HG02642 (cell line): ENCODE measurements around the gene ADAM10.

Experiments used
- ATAC-seq: cut with Tn5 transposase; IDR thresholded peaks from one replicate; pipeline ENCODE4 v1.9.1; 2021; ENCODE audit warnings: mild to moderate bottlenecking; ENCODE audit not compliant: unreplicated experiment, poor library complexity

Gene ADAM10

DNA sequence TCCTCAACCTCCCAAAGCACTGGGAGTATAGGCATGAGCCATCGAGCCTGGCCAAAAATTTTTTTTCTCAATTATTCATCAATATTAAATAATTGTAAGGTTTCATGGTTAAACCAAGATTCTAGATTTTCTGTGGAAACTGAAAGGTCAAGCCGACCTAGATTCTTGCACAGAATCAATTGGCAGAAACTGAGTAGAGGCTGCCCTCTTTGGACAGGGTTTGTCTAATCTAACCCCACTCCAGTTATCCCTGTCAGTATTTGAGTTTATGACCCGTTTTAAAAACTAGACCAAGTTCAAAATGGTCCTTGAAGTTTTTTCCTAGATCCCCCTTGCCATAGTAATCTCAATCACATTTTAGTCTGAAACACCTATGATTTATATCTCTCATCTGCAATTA is 8.6 kb upstream of the ADAM10 start:
- ATAC-seq: no peak

GRCh38 chr15:58755956-58756355 is 6.4 kb upstream of the ADAM10 start:
- no peak for ATAC-seq

DNA sequence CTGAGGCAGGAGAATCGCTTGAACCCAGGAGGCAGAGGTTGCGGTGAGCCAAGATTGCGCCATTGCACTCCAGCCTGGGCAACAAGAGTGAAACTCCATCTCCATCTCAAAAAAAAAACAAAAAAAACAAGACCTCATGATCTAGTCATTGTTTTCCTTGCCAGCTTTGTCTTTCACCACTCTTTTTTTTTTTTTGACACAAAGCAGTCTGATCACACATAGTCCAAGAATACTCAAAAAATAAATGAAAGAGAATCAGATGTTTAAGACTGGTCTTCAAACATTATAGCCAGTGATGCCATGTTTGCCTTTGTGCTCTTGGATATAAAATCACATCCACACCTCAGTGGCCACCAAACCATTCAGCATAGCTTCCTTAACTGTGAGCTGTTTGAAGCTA is 5.8 kb upstream of the ADAM10 start:
- ATAC-seq: no peak

- ATAC-seq: no peak
Observed at GRCh38 chr15:58752716-58753115, 3.2 kb upstream of the ADAM10 start.

DNA sequence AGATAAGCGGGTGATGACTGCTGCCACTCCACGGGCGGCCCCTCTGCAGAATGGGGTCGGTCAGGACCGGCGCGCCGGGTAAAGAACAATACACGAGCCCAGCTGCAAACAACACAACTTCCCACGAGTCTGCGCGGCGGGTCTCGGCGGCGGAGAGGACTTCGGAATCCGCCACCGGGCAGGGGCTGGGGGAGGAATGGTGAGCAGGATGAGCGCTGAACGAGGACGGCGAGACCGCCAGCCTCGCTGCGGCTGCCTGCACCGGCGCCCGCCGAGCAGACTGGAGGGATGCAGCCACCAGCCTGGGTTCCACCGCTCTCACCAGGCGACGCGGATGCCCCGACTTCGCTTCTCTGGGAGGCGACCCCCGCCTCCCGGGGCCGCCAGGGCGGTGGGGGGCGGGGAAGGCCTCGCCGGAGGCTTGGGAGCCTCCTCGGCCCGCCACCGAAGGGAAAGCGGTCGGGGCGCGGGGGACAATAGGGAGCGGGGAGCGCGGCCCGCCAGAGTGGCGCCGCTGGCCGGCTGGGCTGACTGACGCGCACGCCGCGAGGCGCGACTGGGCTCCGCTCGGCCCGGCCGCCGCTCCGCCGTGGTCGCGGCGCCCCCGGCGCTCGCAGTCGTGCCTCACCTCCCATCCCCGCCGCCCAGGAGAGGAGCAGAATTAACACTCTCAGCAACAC is 515 bp downstream of the ADAM10 start:
- peak; percentile 44 for ATAC-seq

GRCh38 chr15:58748040-58748851 is 1.3 kb downstream of the ADAM10 start:
- ATAC-seq: peak; percentile 3

- no peak for ATAC-seq
Observed at GRCh38 chr15:58746174-58746573, 3.3 kb downstream of the ADAM10 start.

GRCh38 chr15:58742819-58743502 is 6.5 kb downstream of the ADAM10 start:
- ATAC-seq: no peak

DNA sequence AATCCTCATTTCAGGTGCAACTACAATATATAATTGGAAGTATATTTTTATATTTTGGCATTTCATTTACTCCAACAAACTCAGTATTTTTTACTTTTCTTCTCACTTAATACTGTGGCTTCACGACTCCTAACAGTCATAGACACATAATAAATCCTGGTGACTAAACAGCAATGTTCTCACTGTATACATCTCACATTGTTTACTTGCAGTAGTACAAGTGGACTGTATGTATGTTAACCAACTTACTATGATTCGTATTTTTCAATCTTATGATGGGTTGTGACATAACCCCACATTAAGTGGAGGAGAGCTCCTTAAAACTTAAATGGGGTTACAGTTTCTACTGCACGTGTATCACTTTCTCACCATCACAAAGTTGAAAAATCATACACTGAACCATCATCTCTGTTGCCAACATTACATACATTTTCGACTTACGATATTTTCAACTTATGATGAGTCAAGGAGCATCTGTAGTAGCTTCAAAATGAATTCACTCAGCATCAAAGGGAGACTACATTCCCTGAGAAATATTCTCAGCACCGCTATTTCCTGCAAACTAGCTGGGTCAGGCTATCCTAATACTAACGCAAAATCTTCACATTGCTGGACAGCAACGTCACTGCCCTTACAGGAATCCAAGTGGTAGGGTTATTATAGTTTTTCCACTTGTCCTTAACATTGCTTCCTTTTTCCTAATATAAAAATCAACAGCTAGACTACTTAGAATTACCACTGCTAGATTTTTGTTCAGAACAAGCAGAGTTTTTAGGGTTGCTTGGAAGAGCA is 7.3 kb downstream of the ADAM10 start:
- no peak for ATAC-seq

DNA sequence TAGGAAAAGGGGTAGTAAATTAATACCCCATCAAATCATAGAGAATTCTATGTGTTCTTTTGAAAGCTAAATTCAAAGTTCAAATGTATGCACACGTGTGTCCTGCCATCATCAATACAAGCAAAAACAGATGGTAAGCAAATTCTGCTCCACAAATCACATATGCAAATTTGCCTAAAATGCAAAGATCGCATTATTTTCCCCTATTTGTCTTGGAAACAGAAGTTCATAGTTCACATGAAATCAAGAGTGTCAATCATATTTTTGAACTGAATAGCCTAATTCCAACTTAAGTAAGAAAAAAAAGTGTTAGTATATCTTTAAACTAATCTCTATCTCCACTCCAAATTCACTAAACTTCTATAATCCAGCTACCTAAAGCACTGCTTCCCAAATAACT is 8.5 kb downstream of the ADAM10 start:
- no peak for ATAC-seq

GRCh38 chr15:58740436-58740835 is 9.1 kb downstream of the ADAM10 start:
- ATAC-seq: no peak

GRCh38 chr15:58738046-58738707 is 11.3 kb downstream of the ADAM10 start:
- ATAC-seq: no peak

DNA sequence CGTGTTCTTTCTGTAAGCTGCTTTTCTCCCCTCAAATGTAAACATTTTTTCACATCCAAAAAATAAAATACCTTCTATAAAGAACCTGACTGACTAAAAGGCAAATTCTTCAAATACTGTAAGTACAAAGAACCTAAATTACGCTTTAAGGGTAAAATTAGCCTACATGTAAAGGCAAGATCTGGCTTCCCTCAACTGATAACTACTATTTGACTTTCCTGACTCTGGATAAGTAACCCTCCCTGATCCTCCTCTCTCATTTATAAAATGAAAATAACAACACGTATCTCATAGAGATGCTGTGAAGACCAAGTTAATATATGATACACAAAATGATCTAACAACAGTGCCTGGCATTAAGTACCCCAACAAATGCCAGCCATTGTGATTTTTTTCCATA is 12.2 kb downstream of the ADAM10 start:
- ATAC-seq: no peak

DNA sequence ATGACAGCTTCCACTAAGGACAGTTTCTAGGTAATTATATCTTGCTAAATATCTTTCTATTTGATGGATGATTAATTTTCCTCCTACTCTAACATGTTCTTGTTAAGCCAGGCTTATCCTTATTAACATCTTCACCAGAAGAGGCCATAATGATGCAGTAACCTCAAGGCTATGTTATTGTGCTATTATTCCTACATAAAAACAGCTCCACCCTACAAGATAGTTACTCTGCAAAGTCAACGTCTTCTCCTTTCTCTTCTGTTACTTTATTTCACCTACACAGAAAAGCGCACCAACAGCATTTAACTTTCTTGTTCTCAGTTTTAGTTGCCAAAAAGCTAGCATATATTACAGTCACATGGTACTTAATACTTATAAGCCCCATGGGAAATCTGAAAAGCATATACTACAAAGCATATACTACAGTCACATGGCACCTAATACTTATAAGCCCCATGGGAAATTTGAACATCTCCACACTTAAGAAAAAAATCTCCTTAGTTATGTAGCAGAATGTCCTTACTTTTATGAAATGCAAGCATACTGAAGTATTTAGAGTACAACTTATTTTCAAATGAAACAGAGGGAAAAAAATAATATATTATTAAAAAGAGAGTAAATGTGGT is 13.4 kb downstream of the ADAM10 start:
- ATAC-seq: no peak

GRCh38 chr15:58734859-58735258 is 14.6 kb downstream of the ADAM10 start:
- ATAC-seq: no peak

DNA sequence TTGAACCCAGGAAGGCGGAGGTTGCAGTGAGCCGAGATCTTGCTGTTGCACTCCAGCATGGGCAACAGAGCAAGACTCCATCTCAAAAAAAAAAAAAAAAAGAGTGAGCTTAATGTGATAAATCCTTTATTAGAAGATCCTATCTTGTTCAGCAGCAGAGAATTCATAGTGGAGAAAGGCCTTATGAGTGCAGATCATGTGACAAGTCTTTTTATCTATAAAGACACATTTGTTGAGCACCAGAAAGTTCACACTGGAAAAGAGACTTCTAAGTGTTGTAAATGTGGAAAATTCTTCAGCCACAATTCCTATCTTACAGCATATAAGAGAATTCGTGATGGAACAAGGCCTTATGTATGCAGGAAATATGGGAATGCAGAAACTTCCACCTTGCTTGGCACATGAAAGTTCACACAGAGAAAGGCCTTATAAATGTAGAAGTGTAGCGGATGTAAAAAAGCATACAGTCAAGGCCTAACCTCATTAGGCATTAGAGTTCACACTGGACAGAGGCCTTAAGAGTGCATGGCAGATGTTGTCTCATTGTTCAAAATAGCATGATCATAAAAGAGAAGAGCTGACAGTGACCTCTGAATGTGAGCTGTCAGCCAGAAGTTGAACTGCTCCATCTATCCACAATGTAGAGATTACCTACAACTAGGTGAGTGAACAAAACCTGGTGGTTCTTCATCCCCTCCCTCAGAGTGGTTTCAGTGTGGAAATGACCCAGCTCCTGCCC is 16.7 kb downstream of the ADAM10 start:
- ATAC-seq: no peak

DNA sequence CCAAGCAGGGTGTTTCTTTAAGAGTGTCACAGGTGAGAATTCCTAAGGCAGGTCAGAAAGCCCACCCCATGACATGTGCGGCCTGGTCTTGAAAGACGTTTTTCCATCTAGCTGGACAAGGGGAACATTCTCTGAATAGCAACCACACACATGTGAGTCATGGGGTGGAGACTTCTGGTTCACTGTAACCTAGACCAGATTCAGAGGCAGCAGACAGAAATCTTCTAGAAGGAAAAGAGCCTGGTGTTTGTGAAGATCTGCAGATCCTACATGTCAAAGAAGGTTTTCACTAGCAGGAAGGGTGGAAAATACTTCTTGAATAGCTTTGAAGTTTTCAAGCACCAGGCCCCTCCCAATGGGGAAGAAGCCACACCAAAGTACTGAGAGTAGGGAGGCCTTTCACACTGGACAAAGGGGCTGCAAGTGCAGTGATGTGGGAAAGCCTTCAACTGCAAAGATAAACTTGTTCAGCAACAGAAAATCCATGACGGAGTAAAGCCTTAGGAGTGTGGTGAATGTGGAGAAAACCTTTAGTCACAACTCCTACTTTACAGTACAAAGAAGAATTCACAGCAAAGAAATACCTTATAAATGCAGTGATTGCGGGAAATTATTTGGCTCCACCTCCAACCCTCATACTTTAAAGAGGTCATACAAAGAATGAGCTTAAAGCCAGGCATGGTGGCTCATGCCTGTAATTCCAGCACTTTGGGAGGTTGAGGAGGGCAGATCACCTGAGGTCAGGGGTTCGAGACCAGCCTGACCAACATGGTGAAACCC is 17.6 kb downstream of the ADAM10 start:
- no peak for ATAC-seq

- ATAC-seq: no peak
Observed at GRCh38 chr15:58726867-58727266, 22.6 kb downstream of the ADAM10 start.
